Epidermal melanocyte (primary cell): ENCODE measurements around the gene GNA14.
"Not testable (repeated sequence)": the region's sequence is repeated elsewhere in the genome, so short reads cannot be mapped to it uniquely, and the experiment has no call there.

Source experiments
- DNase-seq: peaks from one replicate; pipeline ENCODE4 v3.0.0; 2011; ENCODE audit warnings: low spot score; ENCODE audit not compliant: insufficient read length

The GNA14 gene

GRCh38 chr9:77421506-77422265, 226.4 kb downstream of the GNA14 start:
- DNase-seq, result no peak

GRCh38 chr9:77420641-77421040, 227.5 kb downstream of the GNA14 start:
- no peak for DNase-seq

GRCh38 chr9:77418226-77418625, 229.9 kb downstream of the GNA14 start:
- no peak for DNase-seq

- no peak for DNase-seq
Measured at GRCh38 chr9:77417566-77417965, 230.6 kb downstream of the GNA14 start.

DNA sequence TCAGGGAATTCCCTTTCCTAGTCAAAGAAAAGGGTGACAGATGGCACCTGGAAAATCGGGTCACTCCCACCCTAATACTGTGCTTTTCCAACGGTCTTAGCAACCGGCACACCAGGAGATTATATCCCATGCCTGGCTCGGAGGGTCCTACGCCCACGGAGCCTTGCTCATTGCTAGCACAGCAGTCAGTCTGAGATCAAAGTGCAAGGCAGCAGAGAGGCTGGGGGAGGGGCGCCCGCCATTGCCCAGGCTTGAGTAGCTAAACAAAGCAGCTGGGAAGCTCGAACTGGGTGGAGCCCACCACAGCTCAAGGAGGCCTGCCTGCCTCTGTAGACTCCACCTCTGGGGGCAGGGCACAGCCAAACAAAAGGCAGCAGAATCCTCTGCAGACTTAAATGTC, 239.6 kb downstream of the GNA14 start:
- DNase-seq, result not testable (repeated sequence)

DNA sequence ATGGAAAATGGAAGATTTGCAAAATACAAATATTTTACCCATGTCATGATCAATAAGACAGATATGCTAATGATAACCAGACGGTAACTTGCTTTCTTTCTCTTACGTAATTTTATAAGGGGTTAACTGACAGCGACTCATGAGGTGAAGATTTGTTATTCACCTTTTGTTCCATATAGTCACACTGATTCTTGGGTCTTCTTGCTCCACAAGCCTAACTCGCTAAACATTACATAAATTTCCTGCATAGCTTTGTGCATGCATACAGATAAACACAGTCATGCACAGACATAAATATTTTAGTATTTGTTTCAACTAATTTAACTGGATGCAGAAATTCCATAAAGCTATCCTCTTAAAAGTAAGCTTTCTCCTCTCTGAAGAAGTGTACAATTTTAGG, 244.9 kb downstream of the GNA14 start:
- DNase-seq, result no peak

- DNase-seq, result no peak
Measured at GRCh38 chr9:77402286-77402685, 245.8 kb downstream of the GNA14 start.

GRCh38 chr9:77399964-77400363, 248.2 kb downstream of the GNA14 start:
- no peak for DNase-seq

DNA sequence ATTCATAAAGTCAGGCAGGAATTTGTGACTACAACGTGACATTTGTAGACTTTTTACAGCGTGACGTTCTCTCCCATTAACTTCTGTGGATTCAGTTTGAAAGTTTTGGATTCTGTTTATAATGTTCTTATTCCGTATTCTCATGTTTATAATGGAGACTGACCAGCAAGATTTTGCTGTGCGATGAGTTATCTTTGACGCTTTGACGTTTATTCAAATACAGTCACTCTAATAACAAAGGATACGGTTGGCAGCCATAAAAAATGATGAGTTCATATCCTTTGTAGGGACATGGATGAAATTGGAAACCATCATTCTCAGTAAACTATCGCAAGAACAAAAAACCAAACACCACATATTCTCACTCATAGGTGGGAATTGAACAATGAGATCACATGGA, 249.5 kb downstream of the GNA14 start:
- DNase-seq, result not testable (repeated sequence)

GRCh38 chr9:77392328-77392727, 255.8 kb downstream of the GNA14 start:
- DNase-seq, result no peak

DNA sequence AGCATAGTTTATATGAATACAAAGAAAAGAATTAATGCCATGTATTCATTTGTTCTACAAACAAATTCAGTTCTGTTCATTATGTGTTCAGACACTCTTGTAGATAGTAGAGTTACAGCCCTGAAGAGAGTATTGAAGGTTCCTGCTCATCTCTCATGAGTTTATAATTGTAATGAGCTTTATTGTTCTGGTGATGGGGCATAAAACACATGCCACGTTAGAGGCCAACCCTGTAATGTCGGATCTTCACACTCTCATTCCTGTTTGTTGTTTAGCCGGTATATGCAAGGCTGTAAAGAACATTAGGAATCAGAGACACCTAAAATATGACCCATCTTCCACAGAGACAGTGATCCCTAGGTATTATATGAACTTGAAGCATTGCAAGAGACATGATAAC, 256.3 kb downstream of the GNA14 start:
- no peak for DNase-seq

GRCh38 chr9:77386187-77386586, 261.9 kb downstream of the GNA14 start:
- no peak for DNase-seq

GRCh38 chr9:77384406-77384805, 263.7 kb downstream of the GNA14 start:
- no peak for DNase-seq

GRCh38 chr9:77375956-77376532, 272.1 kb downstream of the GNA14 start:
- DNase-seq, result no peak

DNA sequence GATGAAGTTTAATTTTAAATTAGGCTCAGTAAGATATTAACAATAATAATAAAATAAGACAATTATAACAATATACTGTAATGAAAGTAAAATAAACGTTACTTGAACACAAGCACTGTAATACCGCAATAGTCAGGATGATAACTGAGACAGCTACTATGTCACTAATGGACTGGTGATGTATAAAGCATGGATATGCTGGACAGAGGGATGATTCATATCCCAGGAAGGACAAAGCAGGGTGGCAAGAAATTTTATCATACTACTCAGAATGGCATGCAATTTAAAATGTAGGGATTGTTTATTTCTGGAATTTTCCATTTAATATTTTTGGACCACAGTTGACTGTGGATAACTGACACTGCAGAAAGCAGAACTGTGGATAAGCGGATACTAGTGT, 273.9 kb downstream of the GNA14 start:
- no peak for DNase-seq
